DMS153 (cell line): ENCODE data around the gene HNRNPM.

Experiments used
- DNase-seq: peaks from one replicate; lab custom pipeline; 2025; lab: John Stamatoyannopoulos, UW

HNRNPM gene

GRCh38 chr19:8459520-8460270 is 14.9 kb downstream of the HNRNPM start:
- DNase-seq: no peak

DNA sequence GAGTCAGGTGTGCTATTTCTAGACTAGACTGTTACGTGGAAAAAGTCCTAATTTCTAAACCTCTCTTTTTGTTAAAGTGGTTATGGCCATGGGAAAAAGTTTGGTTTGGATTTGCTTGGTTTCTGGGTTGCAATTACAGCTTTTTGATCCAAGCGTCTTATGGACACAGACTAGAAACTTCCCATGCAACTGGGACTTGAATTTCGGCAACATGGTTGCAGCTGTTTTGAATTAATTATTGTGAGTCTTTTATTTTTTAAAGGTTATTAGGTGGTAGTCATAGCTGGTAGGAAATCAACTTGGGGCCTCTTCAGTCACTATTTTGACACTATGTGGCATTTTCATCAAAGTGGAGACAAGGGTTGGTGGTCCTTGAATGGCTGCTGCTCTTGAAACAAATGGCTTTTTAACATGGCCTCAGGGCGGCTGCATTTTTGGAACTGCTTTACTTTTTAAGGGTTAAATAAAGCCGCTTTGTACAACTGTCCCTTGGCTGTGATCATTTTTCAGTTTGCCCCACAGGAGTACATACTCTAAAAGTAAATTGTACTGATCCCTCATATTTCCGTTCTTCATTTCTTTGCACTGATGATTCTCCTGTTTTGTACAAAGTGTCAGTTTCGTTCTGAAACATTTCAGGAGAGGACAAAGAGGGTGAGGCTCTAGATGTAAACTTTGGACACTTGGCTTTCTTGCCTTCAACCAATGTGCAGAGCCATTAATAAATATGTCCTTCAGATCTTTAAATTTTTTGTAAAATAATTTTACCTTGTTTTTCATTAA is 15.9 kb downstream of the HNRNPM start:
- no peak for DNase-seq

DNA sequence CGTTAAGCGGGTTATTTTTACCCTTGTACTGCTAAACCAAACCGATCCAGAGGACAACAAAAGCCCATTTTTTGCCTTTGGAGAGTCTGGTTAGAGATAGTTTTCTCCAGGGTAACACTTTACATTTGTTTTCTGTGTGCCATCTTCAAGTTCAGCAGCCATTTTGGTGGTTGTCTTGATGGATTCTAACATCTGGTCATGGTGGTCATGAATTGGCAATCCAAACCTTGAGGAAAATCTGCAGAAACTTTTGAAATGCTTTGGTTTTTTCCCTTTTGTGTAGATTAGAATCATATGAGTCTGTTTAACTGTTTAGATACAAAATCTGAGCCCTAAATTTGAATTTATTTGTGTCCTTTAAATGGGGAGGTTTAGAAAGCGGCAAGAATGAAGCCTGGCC is 16.6 kb downstream of the HNRNPM start:
- no peak for DNase-seq

DNA sequence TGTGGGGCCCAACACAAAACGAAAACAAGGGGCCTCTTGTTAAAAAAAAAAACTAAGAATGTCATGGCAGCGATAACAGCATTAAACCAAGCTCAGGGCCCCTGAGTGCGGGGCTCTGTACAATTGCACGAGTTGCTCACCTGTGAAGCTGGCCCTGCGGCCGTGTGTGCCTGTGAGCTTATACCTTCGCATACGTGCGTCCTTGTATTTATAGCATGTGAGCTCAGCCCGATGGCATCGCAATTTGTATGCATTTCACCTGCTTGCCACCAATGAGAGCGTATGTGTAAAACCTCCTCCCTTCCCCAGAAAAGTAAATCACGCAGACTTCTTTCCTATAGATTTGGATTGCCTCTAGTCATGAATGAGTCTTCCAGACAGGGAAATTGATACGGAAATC is 17.1 kb downstream of the HNRNPM start:
- DNase-seq: no peak

GRCh38 chr19:8462571-8462970 is 17.8 kb downstream of the HNRNPM start:
- DNase-seq: no peak

DNA sequence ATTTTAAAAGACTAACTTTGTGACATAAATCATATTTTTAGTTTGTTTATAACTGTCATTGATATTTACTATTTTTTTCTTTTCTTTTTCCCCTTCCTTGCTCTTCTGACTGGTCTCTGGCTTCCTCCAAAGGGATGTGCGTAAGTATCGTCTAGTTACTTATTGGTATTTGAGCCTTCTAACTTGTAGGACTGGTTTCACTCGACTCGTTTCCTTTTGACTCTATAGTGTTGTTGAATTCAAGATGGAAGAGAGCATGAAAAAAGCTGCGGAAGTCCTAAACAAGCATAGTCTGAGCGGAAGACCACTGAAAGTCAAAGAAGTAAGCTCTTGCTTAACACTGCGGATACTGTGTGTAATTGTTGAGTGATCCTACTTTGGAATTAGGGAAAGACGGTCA is 18.6 kb downstream of the HNRNPM start:
- DNase-seq: no peak

GRCh38 chr19:8466018-8466417 is 21.2 kb downstream of the HNRNPM start:
- no peak for DNase-seq

GRCh38 chr19:8468124-8468523 is 23.3 kb downstream of the HNRNPM start:
- DNase-seq: no peak

- no peak for DNase-seq
Measured at GRCh38 chr19:8468761-8469373, 24.1 kb downstream of the HNRNPM start.

DNA sequence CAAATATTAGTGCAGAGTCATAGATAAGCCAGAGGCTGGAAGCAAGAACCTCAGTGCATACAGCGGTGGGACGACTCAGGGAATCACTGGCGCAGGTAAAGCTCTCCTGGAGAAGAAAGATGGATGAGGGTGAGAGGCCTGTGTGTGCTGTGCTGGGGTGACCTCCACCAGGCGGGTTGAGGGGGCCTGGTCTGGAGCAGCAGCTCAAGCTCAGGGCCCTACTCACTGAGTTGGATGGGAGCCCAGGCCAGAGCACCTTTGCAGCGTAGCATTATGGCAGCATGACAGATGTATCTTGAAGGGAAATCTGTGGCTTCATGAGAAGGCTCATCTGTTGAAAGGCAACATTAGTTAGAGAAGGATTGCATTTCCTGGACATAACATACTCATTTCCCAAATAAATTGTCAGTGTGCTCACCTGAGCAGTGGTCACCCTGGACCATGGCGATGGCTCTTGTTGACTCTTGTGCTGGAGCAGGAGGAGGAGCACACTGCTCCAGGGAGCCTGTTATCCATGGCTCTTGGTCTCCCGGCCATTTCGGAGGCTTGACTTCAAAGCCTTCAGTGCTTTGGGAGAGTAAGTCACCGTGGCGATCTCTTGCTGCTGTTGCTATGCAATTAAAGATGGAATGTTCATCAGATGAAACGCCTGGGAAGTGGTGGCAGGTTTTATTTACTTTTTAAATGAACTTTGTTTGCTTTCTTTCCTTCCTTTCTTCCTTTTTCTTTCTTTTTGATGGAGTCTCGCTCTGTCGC is 25.0 kb downstream of the HNRNPM start:
- no peak for DNase-seq

DNA sequence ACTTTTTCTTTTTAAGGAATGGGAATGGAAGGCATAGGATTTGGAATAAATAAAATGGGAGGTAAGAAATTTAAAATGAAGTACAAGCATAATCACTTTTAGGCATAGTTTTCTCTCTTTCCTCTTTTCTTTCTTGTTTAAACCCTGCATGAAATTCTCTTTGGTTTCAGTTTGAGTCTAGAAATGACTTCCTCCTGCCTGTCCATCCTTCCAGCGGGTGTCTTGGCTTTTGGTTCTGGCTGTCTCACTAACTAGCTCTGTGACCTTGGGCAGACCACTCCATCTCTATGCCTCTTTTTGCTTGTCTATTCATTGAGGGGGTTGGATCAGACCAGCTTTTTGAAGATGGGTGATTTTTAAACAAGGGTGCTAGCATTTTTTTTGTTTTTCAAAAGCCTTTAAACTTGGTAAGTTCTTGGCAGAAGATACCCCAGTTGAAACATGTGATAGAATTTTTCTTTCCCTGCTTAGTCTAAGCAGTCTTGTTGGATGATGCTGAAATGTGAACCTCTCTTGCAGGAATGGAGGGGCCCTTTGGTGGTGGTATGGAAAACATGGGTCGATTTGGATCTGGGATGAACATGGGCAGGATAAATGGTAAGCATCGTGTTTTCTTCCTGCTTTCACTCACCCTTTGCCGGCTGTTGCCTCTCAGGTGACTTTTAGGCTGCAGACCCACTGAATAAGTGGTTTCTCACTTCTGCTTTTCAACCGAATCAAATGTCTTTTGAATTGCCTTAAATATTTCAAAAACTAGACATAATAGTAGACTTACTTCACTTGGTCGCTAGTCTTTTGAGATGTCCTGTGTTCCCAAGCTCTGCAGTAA is 29.1 kb downstream of the HNRNPM start:
- DNase-seq: no peak

DNA sequence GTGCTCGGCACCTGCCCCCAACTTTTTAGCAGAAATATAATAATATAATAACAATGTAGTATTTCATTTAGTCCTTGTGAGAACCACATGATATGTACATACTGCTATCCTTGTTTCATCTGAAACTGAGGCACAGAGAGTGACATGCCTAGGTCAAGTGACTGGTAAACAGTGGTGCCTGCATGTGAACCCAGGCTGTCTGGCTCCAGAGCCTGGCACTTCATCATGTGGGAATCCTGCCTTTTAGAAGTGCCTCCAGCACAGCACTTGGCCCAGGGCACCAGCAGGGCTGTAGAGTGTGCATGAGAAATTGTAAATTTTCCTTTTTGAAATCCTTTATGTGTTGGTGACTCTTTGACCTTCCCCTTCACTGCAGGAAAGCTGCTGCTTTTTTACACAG is 30.2 kb downstream of the HNRNPM start:
- no peak for DNase-seq

- no peak for DNase-seq
Measured at GRCh38 chr19:8476524-8476923, 31.7 kb downstream of the HNRNPM start.

GRCh38 chr19:8477889-8478288 is 33.1 kb downstream of the HNRNPM start:
- DNase-seq: no peak

- no peak for DNase-seq
Measured at GRCh38 chr19:8478598-8478997, 33.8 kb downstream of the HNRNPM start.

GRCh38 chr19:8481201-8481600 is 36.4 kb downstream of the HNRNPM start:
- no peak for DNase-seq

- DNase-seq: no peak
Measured at GRCh38 chr19:8481616-8482015, 36.8 kb downstream of the HNRNPM start.

- no peak for DNase-seq
Measured at GRCh38 chr19:8482696-8483095, 37.9 kb downstream of the HNRNPM start.

DNA sequence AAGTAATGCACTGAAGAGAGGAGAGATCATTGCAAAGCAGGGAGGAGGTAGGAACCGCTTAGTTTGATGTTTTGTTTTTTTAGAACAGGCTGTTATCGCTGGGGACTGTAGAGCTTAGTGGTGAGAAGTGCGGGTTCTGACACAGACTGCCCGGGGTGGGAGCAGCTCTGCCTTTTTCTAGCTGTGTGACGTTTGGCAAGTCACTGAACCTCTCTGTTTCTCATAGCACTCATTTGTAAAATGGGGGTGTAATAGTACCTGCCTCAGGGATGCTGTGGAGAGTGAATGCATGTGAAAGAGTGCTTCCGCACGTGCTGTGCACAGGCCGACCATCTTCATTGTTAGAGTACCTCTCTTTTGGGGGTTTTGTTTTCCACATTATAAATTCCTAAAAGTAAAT is 38.4 kb downstream of the HNRNPM start:
- DNase-seq: no peak

DNA sequence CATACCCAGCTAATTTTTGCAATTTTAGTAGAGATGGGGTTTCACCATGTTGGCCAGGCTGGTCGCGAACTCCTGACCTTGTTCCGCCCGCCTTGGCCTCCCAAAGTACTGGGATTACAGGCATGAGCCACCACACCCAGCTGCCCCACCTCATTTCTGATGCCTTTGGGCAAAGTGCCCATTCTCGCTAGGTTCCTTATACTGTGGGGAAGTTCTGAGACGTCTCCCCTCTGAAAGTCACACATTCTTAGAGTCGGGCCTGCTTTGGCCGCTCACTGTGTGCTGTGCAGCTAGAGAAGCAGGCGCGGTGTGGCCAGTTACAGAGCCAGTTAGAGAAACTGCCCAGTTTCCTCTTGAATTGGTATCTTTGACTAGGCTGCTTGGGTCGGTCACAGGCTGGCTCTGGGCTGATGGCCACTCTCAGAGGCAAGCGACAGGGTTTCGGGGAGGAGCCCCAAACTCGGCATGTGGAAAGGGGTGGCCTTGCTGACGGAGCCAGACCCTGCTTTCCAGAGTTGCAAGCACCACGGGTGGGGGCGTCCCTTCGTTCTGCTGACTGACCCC is 39.6 kb downstream of the HNRNPM start:
- no peak for DNase-seq
